ENCODE data around the gene BLVRB. TPM values are rescaled to one million over a fixed set of nuclear protein-coding genes. Genes with fewer than 3 reads are reported as not detected.

Gene BLVRB
- total RNA-seq, 1 experiment from 2014 or later, result 35.1 TPM

DNA sequence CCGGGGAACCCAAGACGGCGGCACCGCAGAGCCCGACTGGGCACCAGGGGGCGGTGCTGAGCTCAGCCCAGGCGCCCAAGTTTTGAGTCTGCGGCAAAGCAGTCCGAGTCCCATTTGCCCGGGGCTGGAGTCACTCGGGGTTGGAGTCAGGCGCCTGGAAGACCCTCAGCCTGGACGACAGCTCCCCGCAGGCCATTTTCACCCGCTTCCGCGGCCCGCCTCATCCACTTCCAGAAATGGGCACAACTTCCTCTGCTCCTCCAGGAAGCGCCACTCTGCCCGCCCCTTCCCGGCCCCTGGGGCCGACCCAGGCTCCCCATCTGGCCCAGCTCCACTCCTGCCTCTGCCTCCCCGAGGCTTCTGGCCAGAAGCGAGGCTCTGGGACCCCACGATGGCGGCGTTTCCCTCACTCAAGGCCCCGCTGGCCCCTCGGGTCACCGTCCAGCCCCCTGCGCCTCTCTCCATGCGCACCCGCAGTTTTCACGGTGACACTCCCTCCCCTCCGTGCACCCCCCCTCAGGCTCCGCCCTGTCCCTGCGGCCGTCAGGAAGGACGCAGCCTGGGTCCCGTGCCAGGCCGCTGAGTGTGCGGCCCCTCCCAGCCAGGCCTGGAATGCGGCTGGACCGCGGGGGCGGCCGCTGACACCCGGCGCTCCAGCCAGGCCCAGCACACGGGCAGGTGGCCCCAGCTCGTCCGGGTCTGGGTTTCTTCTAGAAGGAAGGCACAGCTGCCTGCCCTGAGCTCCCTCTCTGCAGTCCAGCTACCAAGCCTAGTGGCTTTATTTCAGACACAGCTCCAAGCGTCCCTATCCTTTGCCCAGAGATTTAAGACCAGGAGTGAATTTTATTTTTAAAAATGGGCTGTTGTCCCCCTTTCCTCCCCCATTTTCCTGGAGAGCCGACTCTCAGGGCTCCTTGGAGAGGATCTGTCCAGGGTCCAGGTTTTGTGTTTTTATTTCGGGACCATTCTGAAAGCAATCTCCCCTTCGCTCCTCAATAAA lies 44.5 kb downstream of the BLVRB start (continued):
- TF ChIP-seq NFATC4 (CRISPR knock-in tag; IDR thresholded peaks at IDR 0.05), result no peak
- TF ChIP-seq SMAD4 (CRISPR knock-in tag; IDR thresholded peaks at IDR 0.05), result no peak
- TF ChIP-seq, protein P1, sequence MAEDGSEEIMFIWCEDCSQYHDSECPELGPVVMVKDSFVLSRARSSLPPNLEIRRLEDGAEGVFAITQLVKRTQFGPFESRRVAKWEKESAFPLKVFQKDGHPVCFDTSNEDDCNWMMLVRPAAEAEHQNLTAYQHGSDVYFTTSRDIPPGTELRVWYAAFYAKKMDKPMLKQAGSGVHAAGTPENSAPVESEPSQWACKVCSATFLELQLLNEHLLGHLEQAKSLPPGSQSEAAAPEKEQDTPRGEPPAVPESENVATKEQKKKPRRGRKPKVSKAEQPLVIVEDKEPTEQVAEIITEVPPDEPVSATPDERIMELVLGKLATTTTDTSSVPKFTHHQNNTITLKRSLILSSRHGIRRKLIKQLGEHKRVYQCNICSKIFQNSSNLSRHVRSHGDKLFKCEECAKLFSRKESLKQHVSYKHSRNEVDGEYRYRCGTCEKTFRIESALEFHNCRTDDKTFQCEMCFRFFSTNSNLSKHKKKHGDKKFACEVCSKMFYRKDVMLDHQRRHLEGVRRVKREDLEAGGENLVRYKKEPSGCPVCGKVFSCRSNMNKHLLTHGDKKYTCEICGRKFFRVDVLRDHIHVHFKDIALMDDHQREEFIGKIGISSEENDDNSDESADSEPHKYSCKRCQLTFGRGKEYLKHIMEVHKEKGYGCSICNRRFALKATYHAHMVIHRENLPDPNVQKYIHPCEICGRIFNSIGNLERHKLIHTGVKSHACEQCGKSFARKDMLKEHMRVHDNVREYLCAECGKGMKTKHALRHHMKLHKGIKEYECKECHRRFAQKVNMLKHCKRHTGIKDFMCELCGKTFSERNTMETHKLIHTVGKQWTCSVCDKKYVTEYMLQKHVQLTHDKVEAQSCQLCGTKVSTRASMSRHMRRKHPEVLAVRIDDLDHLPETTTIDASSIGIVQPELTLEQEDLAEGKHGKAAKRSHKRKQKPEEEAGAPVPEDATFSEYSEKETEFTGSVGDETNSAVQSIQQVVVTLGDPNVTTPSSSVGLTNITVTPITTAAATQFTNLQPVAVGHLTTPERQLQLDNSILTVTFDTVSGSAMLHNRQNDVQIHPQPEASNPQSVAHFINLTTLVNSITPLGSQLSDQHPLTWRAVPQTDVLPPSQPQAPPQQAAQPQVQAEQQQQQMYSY (CRISPR knock-in tag; IDR thresholded peaks at IDR 0.05), result no peak; the same call in 1 of the 2 replicates
- no peak for TF ChIP-seq ZNF671 (CRISPR knock-in tag; IDR thresholded peaks at IDR 0.05)
- peak; percentile 96; the same call in 1 of the 2 replicates for TF ChIP-seq TEAD1 (CRISPR knock-in tag; IDR thresholded peaks at IDR 0.05)
- TF ChIP-seq, protein P2, sequence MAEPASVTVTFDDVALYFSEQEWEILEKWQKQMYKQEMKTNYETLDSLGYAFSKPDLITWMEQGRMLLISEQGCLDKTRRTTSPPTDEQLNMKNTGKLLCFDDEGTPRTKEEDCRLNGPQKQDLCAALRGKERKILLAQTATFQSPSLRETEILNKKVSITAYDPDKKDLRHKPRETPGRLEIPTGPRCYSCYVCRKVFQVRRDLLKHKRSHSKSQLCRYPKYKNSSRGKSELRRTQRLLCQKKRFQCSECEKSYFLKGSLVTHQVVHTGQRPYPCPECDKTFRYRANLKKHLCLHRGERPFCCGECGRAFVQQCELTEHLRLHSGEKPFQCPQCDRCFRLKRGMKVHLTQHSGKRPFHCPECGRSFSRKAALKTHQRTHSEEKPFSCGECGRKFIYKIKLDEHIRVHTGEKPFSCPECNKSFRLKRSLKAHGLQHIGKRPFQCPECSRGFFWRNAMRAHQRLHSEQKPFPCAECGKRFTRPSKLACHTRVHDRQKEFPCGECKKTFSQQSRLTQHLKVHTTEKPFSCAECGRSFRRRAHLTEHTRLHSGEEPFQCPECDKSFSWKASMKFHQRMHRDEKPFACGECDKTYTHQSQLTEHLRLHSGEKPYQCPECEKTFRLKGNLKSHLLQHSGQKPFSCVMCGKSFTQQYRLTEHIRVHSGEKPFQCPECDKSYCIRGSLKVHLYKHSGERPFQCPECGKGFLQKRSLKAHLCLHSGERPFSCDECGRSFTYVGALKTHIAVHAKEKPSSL (CRISPR knock-in tag; conservative IDR thresholded peaks at IDR 0.05), result no peak
- TF ChIP-seq, protein P3, sequence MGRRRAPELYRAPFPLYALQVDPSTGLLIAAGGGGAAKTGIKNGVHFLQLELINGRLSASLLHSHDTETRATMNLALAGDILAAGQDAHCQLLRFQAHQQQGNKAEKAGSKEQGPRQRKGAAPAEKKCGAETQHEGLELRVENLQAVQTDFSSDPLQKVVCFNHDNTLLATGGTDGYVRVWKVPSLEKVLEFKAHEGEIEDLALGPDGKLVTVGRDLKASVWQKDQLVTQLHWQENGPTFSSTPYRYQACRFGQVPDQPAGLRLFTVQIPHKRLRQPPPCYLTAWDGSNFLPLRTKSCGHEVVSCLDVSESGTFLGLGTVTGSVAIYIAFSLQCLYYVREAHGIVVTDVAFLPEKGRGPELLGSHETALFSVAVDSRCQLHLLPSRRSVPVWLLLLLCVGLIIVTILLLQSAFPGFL (CRISPR knock-in tag; IDR thresholded peaks at IDR 0.05; ENCODE audit: borderline replicate concordance), result 0 out of 2 replicates have a peak, but pooled peaks have one; percentile 35
- TF ChIP-seq FOXK1 (CRISPR knock-in tag; IDR thresholded peaks at IDR 0.05), result peak; percentile 63; the same call in 1 of the 2 replicates
- TF ChIP-seq, protein P4, sequence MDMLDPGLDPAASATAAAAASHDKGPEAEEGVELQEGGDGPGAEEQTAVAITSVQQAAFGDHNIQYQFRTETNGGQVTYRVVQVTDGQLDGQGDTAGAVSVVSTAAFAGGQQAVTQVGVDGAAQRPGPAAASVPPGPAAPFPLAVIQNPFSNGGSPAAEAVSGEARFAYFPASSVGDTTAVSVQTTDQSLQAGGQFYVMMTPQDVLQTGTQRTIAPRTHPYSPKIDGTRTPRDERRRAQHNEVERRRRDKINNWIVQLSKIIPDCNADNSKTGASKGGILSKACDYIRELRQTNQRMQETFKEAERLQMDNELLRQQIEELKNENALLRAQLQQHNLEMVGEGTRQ (CRISPR knock-in tag; IDR thresholded peaks at IDR 0.05), result no peak; the same call in none of the 2 replicates
- TF ChIP-seq ZNF263 (CRISPR knock-in tag; IDR thresholded peaks at IDR 0.05; ENCODE audit: low read depth), result no peak
- TF ChIP-seq ZNF396 (CRISPR knock-in tag; IDR thresholded peaks at IDR 0.05; ENCODE audit: borderline replicate concordance), result no peak
- no peak for TF ChIP-seq ELF4 (CRISPR knock-in tag; IDR thresholded peaks at IDR 0.05; ENCODE audit: low read depth)
- TF ChIP-seq, protein P5, sequence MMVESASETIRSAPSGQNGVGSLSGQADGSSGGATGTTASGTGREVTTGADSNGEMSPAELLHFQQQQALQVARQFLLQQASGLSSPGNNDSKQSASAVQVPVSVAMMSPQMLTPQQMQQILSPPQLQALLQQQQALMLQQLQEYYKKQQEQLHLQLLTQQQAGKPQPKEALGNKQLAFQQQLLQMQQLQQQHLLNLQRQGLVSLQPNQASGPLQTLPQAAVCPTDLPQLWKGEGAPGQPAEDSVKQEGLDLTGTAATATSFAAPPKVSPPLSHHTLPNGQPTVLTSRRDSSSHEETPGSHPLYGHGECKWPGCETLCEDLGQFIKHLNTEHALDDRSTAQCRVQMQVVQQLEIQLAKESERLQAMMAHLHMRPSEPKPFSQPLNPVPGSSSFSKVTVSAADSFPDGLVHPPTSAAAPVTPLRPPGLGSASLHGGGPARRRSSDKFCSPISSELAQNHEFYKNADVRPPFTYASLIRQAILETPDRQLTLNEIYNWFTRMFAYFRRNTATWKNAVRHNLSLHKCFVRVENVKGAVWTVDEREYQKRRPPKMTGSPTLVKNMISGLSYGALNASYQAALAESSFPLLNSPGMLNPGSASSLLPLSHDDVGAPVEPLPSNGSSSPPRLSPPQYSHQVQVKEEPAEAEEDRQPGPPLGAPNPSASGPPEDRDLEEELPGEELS (CRISPR knock-in tag; IDR thresholded peaks at IDR 0.05), result peak; percentile 84; the same call in 1 of the 2 replicates
- TF ChIP-seq FOXJ3 (CRISPR knock-in tag; IDR thresholded peaks at IDR 0.05; ENCODE audit: borderline replicate concordance), result no peak
- no peak for TF ChIP-seq KAT7 (CRISPR knock-in tag; IDR thresholded peaks at IDR 0.05; ENCODE audit: borderline replicate concordance)
- peak; percentile 96 for TF ChIP-seq TEAD4 (CRISPR knock-in tag; IDR thresholded peaks at IDR 0.05)
- TF ChIP-seq RELA (CRISPR knock-in tag; IDR thresholded peaks at IDR 0.05; ENCODE audit: borderline replicate concordance), result peak; percentile 78; the same call in 1 of the 2 replicates
- TF ChIP-seq OVOL2 (CRISPR knock-in tag; IDR thresholded peaks at IDR 0.05; ENCODE audit: borderline replicate concordance), result no peak
- TF ChIP-seq, protein P6, sequence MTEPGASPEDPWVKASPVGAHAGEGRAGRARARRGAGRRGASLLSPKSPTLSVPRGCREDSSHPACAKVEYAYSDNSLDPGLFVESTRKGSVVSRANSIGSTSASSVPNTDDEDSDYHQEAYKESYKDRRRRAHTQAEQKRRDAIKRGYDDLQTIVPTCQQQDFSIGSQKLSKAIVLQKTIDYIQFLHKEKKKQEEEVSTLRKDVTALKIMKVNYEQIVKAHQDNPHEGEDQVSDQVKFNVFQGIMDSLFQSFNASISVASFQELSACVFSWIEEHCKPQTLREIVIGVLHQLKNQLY (CRISPR knock-in tag; IDR thresholded peaks at IDR 0.05), result no peak
- no peak for TF ChIP-seq SOX15 (CRISPR knock-in tag; IDR thresholded peaks at IDR 0.05)
- TF ChIP-seq, protein P7, sequence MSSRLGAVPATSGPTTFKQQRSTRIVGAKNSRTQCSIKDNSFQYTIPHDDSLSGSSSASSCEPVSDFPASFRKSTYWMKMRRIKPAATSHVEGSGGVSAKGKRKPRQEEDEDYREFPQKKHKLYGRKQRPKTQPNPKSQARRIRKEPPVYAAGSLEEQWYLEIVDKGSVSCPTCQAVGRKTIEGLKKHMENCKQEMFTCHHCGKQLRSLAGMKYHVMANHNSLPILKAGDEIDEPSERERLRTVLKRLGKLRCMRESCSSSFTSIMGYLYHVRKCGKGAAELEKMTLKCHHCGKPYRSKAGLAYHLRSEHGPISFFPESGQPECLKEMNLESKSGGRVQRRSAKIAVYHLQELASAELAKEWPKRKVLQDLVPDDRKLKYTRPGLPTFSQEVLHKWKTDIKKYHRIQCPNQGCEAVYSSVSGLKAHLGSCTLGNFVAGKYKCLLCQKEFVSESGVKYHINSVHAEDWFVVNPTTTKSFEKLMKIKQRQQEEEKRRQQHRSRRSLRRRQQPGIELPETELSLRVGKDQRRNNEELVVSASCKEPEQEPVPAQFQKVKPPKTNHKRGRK (CRISPR knock-in tag; IDR thresholded peaks at IDR 0.05; ENCODE audit: borderline replicate concordance), result no peak
- no peak for TF ChIP-seq ZNF232 (CRISPR knock-in tag; IDR thresholded peaks at IDR 0.05)
- TF ChIP-seq PRRX2 (CRISPR knock-in tag; IDR thresholded peaks at IDR 0.05), result no peak
- no peak for TF ChIP-seq NR1H2 (CRISPR knock-in tag; IDR thresholded peaks at IDR 0.05)
- TF ChIP-seq NR2C2 (CRISPR knock-in tag; IDR thresholded peaks at IDR 0.05), result no peak
